Stimulated activated CD8-positive, alpha-beta memory T cell treated with anti-CD3 and anti-CD28 coated beads, Interleukin-15, amount 100 ng/mL, for 24 hours (primary cell): ENCODE data around the gene RNF111.

Experiments used
- DNase-seq: peaks from one replicate; pipeline ENCODE4 v3.0.0-alpha.2; 2020; ENCODE audit warnings: low read depth

Gene RNF111

DNA sequence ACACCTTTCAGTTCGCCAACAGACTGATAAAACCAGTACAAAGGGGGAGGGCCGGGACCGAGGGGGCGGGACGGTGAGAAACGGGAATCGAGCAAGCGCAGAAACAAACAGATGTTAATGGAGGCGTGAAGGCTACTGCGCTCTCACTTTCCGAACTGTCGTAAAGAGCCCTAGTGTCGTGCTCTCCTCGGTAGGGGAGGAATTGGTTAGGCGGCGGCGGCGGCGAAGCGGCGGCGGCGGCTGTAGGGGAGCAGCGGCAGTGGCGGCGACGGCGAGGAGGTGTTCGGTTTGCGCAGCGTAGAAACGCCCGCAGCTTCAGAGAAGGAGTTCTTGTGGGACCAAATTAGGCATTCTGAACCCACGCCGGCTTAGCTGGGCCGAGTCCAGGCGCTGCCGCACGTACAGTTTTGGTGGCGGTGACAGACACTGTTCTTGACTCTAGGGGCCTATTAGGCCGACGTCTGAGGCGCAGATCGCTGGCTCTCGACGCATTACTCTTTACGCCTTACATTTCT, at the start of gene RNF111:
RNF111 (plus strand) TSS at position 173 of the 515 bp plus-strand sequence. CDS start 43,160 bp downstream, outside the sequence.
- peak; percentile 62 for DNase-seq

DNA sequence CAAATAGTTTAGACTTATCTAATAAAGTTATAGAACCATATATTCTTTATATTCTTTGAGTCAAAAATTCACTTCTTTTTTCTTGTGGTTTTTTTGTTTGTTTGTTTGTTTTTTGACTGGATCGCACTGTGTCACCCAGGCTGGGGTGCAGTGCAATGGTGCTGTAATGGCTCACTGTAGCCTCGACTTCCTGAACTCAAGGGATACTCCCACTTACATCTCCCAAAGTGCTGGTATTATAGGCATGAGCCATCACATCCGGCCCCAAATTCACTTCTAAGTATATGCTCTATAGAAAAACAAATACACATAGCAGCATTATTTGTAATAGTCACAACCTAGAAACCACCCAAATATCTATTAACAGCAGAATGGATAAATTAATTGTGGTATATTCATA, 40.3 kb upstream of the RNF111 start:
- DNase-seq: no peak

DNA sequence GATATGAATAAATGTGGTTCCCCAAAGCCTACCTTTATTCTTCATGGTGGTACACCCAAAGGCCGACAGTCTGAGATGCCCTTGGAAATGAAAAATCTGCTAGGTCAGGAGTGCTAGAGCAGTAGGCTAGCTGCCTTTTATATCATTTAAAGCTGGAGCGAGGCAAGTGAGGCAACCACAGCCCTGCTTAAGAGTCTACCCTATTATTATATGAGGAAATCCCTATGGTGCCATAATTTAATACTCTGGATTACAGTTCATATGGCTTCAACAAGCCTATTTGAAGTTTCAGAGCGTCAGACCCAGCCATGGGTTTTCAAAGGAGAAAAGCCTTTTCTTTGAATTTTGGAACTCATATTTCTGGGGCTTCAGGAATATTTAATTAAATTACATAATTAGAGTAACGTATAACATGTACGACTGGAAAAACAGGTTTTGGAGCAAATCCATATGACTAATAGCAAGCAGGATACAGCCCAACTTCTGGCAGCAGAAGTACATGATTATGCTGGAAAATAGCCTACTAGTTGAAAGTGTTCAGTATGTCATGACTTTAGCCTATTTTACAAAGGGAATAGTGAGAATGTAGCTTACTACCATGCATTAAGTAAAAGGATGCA, 36.0 kb upstream of the RNF111 start:
- DNase-seq: no peak

DNA sequence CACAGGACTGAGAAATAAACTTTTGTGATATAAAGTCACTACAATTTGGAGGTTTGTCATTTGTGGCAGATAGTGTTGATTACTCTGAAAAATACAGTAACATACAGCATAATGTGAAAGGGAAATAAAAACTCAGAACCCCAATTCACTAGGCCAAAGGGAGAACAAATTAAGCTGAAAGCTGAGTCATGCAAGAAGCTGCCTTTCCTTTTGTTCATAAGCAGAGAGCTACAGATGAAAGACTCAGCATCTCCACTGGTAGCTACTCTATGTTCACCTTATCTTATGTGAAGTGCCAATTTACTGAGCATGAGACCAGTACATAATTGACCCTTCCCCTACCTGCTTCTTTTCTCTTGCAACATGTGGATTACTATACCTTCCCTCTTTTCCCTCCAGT, 34.7 kb upstream of the RNF111 start:
- no peak for DNase-seq

DNA sequence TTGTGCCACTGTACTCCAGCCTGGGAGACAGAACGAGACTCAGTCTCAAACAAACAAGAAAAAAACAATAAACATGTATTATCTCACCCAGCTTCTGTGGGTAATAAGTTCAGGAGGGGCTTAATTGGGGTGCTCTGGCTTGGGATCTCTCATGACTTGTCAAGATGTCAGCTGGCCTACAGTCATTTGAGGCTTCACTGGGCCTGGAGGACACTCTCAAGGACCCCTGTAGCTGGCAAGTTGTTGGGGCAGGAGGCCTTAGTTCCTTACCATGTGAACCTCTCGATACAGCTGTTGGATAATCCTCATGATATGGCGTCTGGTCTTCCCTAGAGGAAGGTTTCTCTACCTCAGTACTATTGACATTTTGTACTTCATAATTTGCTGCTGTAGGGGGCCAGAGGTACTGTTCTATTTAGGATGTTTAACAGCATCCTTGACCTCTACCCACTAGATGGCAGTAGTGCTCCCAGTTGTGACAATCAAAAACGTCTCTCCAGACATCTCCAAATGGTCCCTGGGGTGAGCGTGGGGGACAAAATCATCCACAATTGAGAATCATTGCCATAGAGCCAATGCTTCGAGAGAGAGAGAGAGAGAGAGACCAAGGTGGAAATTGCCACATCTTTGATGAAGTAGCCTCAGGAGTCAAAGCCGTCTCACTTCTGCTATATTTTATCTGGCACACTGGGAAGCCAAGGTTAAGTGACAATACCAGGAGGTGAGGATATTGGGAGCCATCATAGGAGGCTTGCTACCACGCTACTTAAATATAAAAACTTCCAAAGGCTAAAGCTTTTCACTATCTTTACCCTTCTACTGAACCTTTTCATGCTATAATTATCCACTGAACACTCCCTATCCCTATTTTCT, 30.1 kb upstream of the RNF111 start:
- DNase-seq: no peak

DNA sequence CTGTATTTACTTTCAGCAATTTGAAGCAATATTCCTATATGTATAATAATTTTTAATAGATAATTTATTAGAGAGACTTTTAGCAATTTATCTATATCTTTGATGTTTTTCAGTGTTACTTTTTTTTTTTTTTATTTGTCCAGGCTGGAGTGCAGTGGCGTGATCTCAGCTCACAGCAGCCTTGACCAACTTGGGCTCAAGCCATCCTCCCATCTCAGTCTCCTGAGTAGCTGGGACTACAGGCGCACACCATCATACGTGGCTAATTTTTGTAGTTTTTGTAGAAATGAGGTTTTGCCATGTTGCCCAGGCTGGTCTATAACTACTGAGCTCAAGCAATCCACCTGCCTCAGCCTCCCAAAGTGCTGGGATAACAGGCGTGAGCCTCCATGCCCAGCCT, 28.7 kb upstream of the RNF111 start:
- DNase-seq: no peak

DNA sequence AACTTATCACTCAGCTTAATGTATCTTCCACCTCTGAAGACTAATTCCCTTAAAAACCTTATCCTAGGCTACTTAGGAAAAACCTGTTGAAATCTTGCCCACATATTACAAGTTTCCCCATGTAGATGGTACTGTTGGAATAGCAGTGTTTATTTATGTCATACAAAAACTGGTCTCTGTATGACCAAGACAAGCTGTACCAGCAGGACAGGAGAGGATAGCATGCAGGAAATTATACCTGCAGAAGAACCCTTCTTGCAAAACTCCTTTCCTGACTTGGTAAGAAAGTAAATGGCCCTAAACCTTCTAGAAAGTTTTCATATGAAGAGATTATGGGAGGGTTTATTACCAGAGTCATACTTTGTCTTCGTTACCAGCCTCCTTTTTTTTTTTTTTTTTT, 25.3 kb upstream of the RNF111 start:
- no peak for DNase-seq

DNA sequence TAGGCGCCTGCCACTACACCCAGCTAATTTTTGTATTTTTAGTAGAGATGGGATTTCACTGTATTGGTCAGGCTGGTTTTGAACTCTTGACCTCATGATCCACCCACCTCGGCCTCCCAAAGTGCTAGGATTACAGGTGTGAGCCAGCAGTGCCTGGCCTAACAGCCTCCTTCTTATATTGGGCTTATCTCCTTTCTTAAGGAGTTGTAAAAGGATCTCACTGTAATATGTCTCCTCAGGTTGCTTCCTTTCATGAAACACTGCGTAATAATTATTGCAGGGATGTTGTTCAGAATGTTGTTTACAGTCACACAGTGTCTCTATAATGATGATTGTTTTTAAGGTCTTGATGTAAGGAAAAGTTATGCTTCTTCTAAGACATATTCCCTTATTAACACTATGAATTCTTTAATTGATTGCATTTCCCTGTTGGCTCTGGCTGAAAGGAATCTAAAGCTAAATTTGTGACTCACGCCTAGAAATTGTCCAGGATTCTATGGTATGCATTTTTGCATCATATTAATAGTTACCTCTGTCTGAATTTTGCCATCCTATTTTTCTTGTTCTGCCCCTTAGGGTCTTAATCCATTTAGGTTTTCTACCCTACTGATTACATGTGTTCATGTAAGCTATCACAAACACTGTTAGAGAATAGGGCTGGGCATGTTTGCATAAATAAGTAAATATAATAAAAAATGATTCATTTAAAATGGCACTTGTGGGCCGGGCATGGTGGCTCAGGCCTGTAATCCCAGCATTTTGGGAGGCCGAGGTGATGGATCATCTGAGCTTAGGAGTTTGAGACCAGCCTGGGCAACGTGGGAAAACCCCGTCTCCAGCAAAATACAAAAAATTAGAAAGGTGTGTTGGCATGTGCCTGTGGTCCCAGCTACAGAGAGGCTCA, 24.5 kb upstream of the RNF111 start:
- no peak for DNase-seq

DNA sequence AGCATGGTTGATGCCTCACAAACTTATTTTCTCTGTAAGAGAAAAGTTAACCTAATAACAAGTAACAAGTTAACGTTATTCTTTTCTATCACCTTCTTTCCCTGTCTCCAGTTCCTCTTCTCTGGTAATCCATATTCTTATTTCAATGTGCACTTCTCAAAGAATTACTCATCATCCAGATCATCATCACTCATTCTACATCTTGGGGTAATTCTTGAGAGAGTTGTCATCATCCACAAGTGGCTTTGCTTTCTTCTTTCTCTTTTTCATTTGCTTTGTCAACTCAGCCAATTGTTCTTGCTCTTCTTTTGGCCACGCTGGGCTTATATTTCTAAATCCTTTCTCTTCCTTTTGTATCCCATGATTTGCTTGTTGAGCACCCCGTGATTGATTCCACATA, 20.8 kb upstream of the RNF111 start:
- no peak for DNase-seq

DNA sequence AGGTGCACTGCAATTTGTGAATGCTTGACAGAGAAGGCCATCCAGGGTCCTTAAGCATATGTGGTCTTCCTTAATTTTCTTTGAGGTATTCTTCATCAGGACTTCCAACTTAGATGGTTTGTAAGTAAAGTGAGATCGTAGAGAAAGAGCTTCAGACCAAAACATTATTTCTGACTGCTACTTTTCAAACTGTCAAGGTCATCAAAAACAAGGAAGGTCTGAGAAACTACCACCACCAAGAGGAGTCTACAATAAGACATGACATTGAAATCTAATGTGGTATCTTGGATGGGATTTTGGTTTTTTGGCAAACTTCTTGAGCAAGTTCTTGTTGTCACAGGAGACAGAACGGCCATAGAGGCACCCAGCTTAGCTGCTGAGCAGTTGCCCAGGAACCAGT, 20.0 kb upstream of the RNF111 start:
- no peak for DNase-seq

DNA sequence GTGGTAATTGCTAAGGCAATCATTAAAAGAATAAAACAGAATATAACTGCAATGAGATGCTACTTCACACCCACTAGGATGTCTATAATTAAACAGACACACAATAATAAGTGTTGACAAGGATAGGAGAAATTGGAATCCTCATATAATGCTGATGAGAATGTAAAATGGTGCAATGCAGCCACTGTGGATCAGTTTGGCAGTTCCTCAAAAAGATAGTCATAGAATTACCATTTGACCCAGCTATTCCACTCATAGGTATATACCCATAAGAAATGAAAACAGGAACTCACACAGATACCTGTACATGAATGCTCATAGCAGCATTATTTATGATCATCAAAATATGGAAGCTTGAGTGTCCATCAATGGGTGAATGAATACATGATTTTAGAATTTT, 9.6 kb upstream of the RNF111 start:
- no peak for DNase-seq

DNA sequence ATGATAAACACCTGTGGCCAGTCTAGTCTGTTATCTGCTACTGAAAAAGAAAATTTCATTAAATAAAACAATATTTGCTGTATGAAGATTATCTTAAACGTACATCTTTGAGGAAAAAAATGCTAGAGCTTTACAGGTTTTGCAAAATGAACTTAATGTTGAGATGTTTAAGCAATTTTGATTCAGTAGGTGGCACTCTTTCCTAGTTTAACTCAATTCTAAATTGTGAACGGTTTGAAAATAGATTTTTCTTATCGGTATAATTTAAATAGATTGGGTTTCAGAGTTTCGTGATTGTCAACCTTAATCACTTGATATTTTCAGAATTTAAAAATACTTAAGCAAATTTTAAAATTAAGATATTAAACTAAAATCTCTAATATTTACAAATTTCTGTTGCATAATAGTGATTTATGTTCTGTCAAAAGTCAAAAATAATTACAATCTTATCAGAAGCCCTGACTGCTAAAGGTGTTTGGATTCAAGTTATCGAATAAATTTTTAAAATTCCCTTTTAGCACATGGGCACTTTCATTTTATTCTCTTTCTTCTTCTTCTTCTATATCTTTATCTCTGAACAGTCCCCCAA, 7.0 kb upstream of the RNF111 start:
- DNase-seq: no peak

DNA sequence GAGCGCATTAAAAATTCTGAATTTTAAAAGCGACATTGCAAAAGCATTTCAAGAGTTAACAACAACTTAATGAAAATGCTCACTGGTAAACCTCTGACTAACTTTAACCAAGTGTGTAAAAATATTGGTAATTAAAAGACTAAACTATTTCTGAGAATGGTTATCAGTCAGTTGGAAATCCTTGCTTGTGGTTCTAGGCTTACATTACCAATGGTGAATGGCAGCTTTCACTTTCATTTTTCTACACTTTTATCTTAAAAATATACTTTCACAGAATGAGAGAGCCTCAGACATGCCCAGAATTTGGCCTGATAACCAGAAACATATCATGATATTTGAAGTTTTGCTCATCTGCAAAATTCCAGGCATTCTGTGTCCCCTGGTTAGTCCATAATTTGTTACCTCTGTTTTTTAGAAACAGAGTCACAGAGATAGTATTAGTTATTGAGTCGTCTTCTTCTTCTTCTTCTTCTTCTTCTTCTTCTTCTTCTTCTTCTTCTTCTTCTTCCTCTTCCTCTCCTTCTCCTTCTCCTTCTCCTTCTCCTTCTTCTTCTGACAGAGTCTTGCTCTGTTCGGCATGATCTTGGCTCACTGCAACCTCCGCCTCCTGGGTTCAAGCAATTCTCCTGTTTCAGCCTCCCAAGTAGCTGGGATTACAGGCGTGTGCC, 5.5 kb upstream of the RNF111 start:
- DNase-seq: no peak

DNA sequence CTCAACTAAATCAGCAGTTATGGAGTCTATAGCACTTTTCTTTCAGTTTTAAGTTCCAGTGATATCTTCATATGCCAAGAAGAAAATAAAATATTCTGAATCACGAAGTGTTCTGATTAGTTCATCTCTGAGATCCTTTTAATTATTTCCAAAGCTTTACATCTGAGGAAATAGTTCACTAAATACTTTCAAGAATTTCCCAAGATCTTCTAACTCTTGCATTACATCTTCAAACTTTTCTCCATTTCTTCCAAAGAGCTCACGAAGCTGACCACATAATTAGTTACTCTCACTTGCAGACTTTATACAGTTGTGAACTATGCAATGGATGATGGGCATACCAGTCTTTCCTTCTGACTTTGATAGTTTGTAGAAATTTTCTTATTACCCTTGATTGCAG, 4.2 kb upstream of the RNF111 start:
- no peak for DNase-seq

DNA sequence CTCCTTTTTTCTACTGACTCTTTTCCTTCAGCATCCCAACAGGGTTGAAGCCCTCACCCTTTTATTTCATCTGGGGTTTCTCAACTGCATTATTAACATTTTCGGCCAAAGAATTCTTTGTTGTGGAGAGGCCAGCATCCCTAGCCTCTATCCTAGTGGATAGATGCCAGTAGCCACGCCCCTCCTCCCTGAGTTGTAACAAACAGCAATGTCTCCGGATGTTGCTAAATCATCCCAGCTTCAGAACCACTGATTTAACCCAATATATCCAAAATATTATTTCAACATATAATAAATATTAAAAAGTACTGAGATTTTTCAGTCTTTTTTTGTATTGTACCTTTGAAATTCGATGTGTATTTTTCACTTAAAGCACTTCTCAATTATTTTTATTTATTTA, 2.0 kb upstream of the RNF111 start:
- DNase-seq: no peak

DNA sequence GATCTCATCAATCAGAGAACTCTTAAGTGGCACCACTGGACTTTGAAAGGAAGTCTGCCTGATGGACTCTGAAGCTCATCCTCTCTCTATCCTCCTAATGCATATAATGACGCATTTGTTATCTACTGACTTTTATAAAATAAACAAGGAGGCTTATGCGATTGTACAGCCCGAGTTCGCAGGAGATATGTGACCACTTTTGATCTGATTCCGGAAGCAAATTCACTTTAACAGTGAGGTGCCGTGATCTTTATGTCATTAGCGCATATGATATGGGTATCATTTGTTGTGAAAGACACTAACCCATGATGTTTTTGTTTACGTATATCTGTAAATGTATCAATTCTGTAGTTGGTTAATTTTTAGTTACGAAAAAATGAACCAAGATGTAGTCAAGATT, 427 bp upstream of the RNF111 start:
- no peak for DNase-seq

DNA sequence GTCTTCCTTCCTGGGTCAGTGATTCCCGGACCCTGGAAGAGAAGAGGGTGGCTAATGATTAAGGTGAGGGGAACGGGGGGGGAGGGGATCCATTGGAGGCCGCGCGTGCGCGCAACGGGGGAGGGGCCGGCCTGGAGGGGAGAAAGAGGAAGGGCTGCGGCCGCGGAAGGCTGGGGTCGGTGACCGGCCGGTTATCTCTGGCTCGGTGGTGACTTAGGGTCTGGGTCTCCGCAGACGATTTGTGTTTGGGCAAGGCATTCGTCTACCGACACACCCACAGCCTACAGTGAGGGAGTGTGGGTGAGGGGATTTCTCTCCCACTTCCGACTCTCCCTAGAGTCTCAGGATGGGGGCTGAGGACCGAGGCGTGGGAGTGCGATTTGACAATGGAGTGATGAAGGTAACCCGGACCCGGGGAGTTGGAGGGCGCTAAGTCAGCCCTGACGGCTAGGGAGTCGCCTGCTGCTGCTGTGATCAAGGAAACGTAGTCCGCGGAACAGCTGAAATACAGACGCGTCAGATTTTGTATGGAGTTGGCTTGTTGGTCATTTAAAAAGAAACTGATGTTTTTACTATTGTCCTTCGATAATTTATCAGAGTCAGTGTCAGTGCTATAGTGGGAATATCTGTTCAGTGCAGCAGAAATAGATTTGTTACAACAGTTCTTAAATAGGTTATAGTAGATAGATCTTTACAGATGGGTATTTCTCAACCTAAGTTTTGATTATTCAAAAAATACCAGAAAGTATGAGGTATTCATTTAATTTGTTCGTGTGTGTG, 733 bp downstream of the RNF111 start:
- DNase-seq: no peak

DNA sequence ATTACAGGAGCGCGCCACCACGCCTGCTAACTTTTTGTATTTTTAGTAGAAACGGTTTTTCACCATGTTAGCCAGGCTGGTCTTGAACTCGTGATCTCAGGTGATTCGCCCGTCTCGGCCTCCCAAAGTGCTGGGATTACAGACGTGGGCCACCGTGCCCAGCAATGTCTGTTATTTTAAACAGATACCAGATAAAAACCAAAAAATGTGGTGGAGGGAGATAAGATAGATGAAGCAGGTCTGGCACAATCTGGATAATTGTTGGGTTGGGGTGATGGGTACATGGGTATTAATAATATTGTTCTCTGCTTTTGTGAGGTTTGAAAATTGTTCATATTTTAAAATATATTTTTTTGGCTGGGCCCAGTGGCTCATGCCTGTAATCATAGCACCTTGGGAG, 4.7 kb downstream of the RNF111 start:
- no peak for DNase-seq

DNA sequence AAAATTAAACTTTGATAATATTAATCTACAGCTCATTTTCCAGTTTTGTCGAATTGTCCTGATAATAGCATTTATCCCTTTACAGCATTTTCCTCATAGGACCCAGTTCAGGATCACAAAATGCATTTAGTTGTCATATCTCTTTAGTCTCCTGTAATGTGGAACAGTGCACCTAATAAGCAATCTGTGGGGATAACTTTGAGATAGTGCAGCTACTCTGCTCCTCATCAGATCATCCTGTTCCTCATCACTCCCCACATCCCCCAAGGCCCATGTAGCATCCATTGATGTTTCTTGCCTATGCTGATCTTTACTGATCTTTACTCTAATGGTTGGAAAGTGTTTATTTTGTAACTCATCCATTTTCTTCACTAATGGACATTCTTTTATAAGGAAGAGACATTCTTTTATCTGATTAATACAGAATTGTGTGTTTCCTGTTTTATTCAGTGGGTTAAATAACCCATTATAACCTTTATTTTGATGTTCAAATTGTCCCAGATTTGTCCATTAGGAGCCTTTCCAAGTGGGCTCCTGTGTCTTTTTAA, 7.5 kb downstream of the RNF111 start:
- no peak for DNase-seq

DNA sequence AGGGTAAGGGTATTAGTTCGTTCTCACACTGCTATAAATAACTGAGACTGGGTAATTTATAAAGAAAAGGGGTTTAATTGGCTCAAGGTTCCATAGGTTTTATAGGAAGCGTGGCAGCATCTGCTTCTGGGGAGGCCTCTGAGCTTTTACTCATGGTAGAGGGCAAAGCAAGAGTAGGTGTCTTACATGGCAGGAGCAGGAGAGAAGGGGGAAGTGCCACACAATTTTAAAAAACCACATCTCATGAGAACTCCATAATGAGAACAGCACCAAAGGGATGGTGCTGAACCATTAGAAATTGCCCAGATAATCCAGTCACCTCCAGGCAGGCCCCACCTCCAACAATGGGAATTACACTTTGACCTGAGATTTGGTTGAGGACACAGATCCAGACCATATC, 12.2 kb downstream of the RNF111 start:
- no peak for DNase-seq
